IMR-90 (cell line): ENCODE data around the gene TALDO1. TPM values are rescaled to one million over a fixed set of nuclear protein-coding genes. Genes with fewer than 3 reads are reported as not detected.

Experiments
- ATAC-seq: fragments of 200-7000 bp; cut with Tn5 transposase; 2 replicates; pipeline ENCODE4 v1.9.1; 2020; ENCODE audit warnings: low read depth, mild to moderate bottlenecking, moderate library complexity
- BruUV-seq: library from RNA; stranded (reverse); fragments of 400-500 nt; replicated peaks from 2 replicates; lab custom pipeline; 2021; lab: Mats Ljungman, UMichigan
- CTCF ChIA-PET: fragments of 300-600 bp; formaldehyde crosslinking; extraction: SDS; loops from one replicate; lab custom pipeline; 2021; ENCODE audit warnings: antibody characterized with exemption; lab: Yijun Ruan, JAX
- POLR2A ChIA-PET: fragments of 300-600 bp; sonication (Branson Sonifier 250); formaldehyde crosslinking; loops from one replicate; lab custom pipeline; 2022; ENCODE audit warnings: antibody characterized with exemption; ENCODE audit not compliant: unreplicated experiment; lab: Charles Lee
- DNase-seq: peaks from one replicate; pipeline ENCODE4 v3.0.0; 2013
- H2AFZ ChIP-seq: replicated peaks from 2 replicates; pipeline ENCODE3; 2013; ENCODE audit warnings: low read length, mild to moderate bottlenecking; ENCODE audit not compliant: poor library complexity
- H2AK5ac ChIP-seq: 2 replicates; pipeline ENCODE4 v1.6.1; 2013; ENCODE audit warnings: low read depth, low read length, inconsistent platforms
- H2AK9ac ChIP-seq: replicated peaks from 2 replicates; pipeline ENCODE3; 2013; ENCODE audit warnings: mild to moderate bottlenecking, low read depth, low read length, moderate library complexity; ENCODE audit not compliant: poor library complexity
- H2BK120ac ChIP-seq: 2 replicates; pipeline ENCODE4 v1.6.1; 2013; ENCODE audit warnings: low read depth, low read length, inconsistent platforms
- H2BK15ac ChIP-seq: 3 replicates; pipeline ENCODE4 v1.6.1; 2013; ENCODE audit warnings: low read depth, low read length, inconsistent platforms
- H2BK20ac ChIP-seq: 2 replicates; pipeline ENCODE4 v1.6.1; 2013; ENCODE audit warnings: low read depth, mild to moderate bottlenecking, inconsistent platforms, low read length, moderate library complexity
- H2BK5ac ChIP-seq: 2 replicates; pipeline ENCODE4 v1.6.1; 2013; ENCODE audit warnings: mild to moderate bottlenecking, low read depth, low read length, inconsistent platforms; ENCODE audit not compliant: poor library complexity, severe bottlenecking
- H3K14ac ChIP-seq: replicated peaks from 2 replicates; pipeline ENCODE4 v1.6.1; 2013; ENCODE audit warnings: low read depth, low read length, inconsistent platforms
- H3K18ac ChIP-seq: 2 replicates; pipeline ENCODE4 v1.6.1; 2013; ENCODE audit warnings: low read depth, low read length, control low read depth
- H3K23ac ChIP-seq: 2 replicates; pipeline ENCODE4 v1.6.1; 2013; ENCODE audit warnings: low read depth, low read length, inconsistent platforms
- H3K27ac ChIP-seq: 2 replicates; pipeline ENCODE4 v1.5.1; 2013; ENCODE audit warnings: mild to moderate bottlenecking, control low read depth, low read length; ENCODE audit not compliant: insufficient read depth
- H3K27me3 ChIP-seq: 2 replicates; pipeline ENCODE4 v1.6.1; 2013; ENCODE audit warnings: low read length; ENCODE audit not compliant: control insufficient read depth, insufficient read depth
- H3K36me3 ChIP-seq: 2 replicates; pipeline ENCODE4 v1.6.1; 2013; ENCODE audit warnings: low read length, mixed read lengths; ENCODE audit not compliant: control insufficient read depth, insufficient read depth
- H3K4ac ChIP-seq: 2 replicates; pipeline ENCODE4 v1.6.1; 2013; ENCODE audit warnings: low read depth, low read length, inconsistent platforms
- H3K4me1 ChIP-seq: 2 replicates; pipeline ENCODE4 v1.6.1; 2013; ENCODE audit warnings: low read length, mixed read lengths; ENCODE audit not compliant: control insufficient read depth, insufficient read depth
- H3K4me2 ChIP-seq: 2 replicates; pipeline ENCODE4 v1.6.1; 2013; ENCODE audit warnings: low read depth, mild to moderate bottlenecking, control low read depth, low read length, moderate library complexity
- H3K4me3 ChIP-seq: 2 replicates; pipeline ENCODE4 v1.5.1; 2013; ENCODE audit warnings: low read depth, mild to moderate bottlenecking, control low read depth, low read length, moderate library complexity; ENCODE audit not compliant: insufficient read depth
- H3K56ac ChIP-seq: 2 replicates; pipeline ENCODE4 v1.6.1; 2013; ENCODE audit warnings: low read length, inconsistent platforms; ENCODE audit not compliant: insufficient read depth; ENCODE audit errors: extremely low read depth
- H3K79me1 ChIP-seq, 2 experiments: 2 replicates each; pipeline ENCODE4 v1.6.1; 2013; ENCODE audit warnings: low read length in 2 of 2, inconsistent platforms in 1 of 2, low read depth in 1 of 2
- H3K9ac ChIP-seq: 2 replicates; pipeline ENCODE4 v1.6.1; 2013; ENCODE audit warnings: low read depth, low read length, control low read depth
- H3K9me1 ChIP-seq: 2 replicates; pipeline ENCODE4 v1.6.1; 2013; ENCODE audit warnings: low read length, inconsistent platforms; ENCODE audit not compliant: insufficient read depth
- H3K9me3 ChIP-seq: 2 replicates; pipeline ENCODE4 v1.6.1; 2013; ENCODE audit warnings: low read length; ENCODE audit not compliant: control insufficient read depth, insufficient read depth
- H4K20me1 ChIP-seq: 2 replicates; pipeline ENCODE4 v1.6.1; 2013; ENCODE audit warnings: low read length, inconsistent platforms; ENCODE audit not compliant: insufficient read depth
- H4K5ac ChIP-seq: 2 replicates; pipeline ENCODE4 v1.6.1; 2013; ENCODE audit warnings: mild to moderate bottlenecking, low read depth, low read length, control low read depth
- H4K8ac ChIP-seq, 2 experiments: 2 replicates each; pipeline ENCODE4 v1.6.1; 2013; ENCODE audit warnings: low read depth in 2 of 2, low read length in 2 of 2, control low read depth in 1 of 2, inconsistent platforms in 1 of 2
- H4K91ac ChIP-seq: 2 replicates; pipeline ENCODE4 v1.6.1; 2013; ENCODE audit warnings: low read depth, low read length, inconsistent platforms; ENCODE audit not compliant: insufficient read depth
- CEBPB ChIP-seq: IDR thresholded peaks from 2 replicates; pipeline ENCODE4 v1.6.1; 2012; ENCODE audit warnings: low read depth, low read length, improper control_type of control experiment
- POLR2A ChIP-seq: IDR thresholded peaks from 2 replicates; pipeline ENCODE4 v1.6.1; 2012; ENCODE audit warnings: mild to moderate bottlenecking, low read depth, low read length
- USF2 ChIP-seq: fragments of 150-350 bp; IDR thresholded peaks from 2 replicates; pipeline ENCODE4 v1.6.1; 2017; ENCODE audit warnings: mild to moderate bottlenecking, antibody characterized with exemption, low read length, low read depth
- WGBS, 2 experiments: methylation state at CpG; one replicate each; pipeline versions ENCODE4 v1.1.5 to v1.1.7; 2013; ENCODE audit warnings: missing lambda C conversion rate in 2 of 2; ENCODE audit not compliant: insufficient read length in 1 of 2; ENCODE audit errors: extremely low coverage in 2 of 2; 5-methylcytosine and 5-hydroxymethylcytosine counted together
- dilution Hi-C: fragments of 300-500 bp; cut with HindIII; formaldehyde crosslinking; loops from one replicate; pipeline ENCODE4 v1.14.3; 2018; ENCODE audit warnings: low sequenced_read_pairs; ENCODE audit not compliant: unreplicated experiment
- in situ Hi-C: fragments of 300-500 bp; cut with MboI; formaldehyde crosslinking; loops from 3 replicates; pipeline ENCODE4 v1.14.3; 2019; ENCODE audit warnings: low sequenced_read_pairs, inconsistent platforms, mixed read lengths
- intact Hi-C: fragments of 100-400 bp; cut with micrococcal nuclease; formaldehyde crosslinking; loops from 2 replicates; pipeline ENCODE4 v1.10.0; 2022
- microRNA-seq, 2 experiments: library from miRNA; stranded (forward) in 1 of 2; unstranded in 1 of 2; fragments of 10-50 nt in 1 of 2; fragments of <30 nt in 1 of 2; gene quantifications in 1 of 2; microRNA quantifications in 1 of 2; one replicate each; pipeline versions ENCODE3 to v1.1.0; 2013 to 2020; ENCODE audit not compliant: insufficient read depth in 1 of 2, insufficient read length in 1 of 2, unreplicated experiment in 1 of 2
- polyA plus RNA-seq, 3 experiments: library from polyadenylated mRNA; depleted of rRNA; stranded (reverse); fragments of >200 nt; gene quantifications; 2 replicates each; pipeline ENCODE4 v1.2.3, GENCODE V29; 2012; ENCODE audit warnings: low replicate concordance in 1 of 3
- small RNA-seq, 5 experiments: library from RNA; depleted of rRNA; stranded (forward); fragments of <200 nt; gene quantifications; one replicate each; pipeline ENCODE3, GENCODE V24; 2012
- total RNA-seq: library from RNA; depleted of rRNA; stranded (reverse); fragments of >200 nt; gene quantifications from 2 replicates; pipeline ENCODE4 v1.2.3, GENCODE V29; 2012; rRNA removed

TALDO1 gene
- total and polyA plus RNA-seq, 2 of the 4 experiments (the other 2 are of a cell fraction) = 147 to 210 TPM

GRCh38 chr11:813456-814096 is 66.3 kb downstream of the TALDO1 start:
- Histone ChIP-seq H2AK5ac (no peak overlapping the region), H3K23ac (no peak overlapping the region), H3K36me3 (peaks cover 30% of the 10 kb centered on the region), H3K9ac (no peak overlapping the region), H2BK15ac (no peak overlapping the region), H2AFZ (peak overlapping the region; percentile 49), H2BK5ac (no peak overlapping the region), H3K27ac (no peak overlapping the region), H2BK20ac (no peak overlapping the region), H3K9me3 (no peaks in the 10 kb centered on the region), H3K56ac (no peak overlapping the region), H3K27me3 (no peaks in the 10 kb centered on the region), H3K4me2 (no peak overlapping the region), H4K20me1 (peaks cover 38% of the 10 kb centered on the region), H4K91ac (no peak overlapping the region), H3K4ac (no peak overlapping the region), H3K9me1 (no peaks in the 10 kb centered on the region), H3K79me1 (peaks cover 25 to 44% of the 10 kb centered on the region in 2 experiments), H2BK120ac (no peak overlapping the region), H3K4me1 (peaks cover 7% of the 10 kb centered on the region), H2AK9ac (no peak overlapping the region), H3K14ac (no peak overlapping the region), H3K18ac (no peak overlapping the region), H3K4me3 (no peak overlapping the region), H4K5ac (no peak overlapping the region), H4K8ac (no peak overlapping the region)
- ChIA-PET CTCF (no interaction called here), POLR2A (no interaction called here)
- DNase-seq (no peak), ATAC-seq (no peak)
- dilution Hi-C loops (no loop called here), intact Hi-C loops (no loop called here), in situ Hi-C loops (no loop called here)
- WGBS, 2 experiments = 70% methylated on average over 2 of the region's 9 CpGs; no CpG with 5 or more reads in 1 of the 2 experiments
- no TSS peak for BruUV-seq
- TF ChIP-seq CEBPB (no peak), USF2 (no peak), POLR2A (peak; percentile 59)

Small RNAs within 50 kb of the gene (microRNA-seq; reads per million reads assigned to microRNA genes)
- not detected for gene SNORA52 (ENCODE audit: insufficient read depth, insufficient read length)

Small RNAs within 50 kb of the gene (small RNA-seq; reads per million reads assigned to genes)
- 0 reads per million in 5 experiments for gene SNORA52

Other genes starting within 250 kb of the TALDO1 start
- gene RNH1, start 240.2 kb upstream of the TALDO1 start, total RNA-seq = 138 and 143 TPM in 2 replicates
- gene RNH1, start 240.2 kb upstream of the TALDO1 start, polyA plus RNA-seq (2012; rRNA removed) = 238 and 247 TPM in 2 replicates
- 99.4 and 108 TPM in 2 replicates for gene HRAS, start 211.9 kb upstream of the TALDO1 start, total RNA-seq
- 123 and 154 TPM in 2 replicates for gene HRAS, start 211.9 kb upstream of the TALDO1 start, polyA plus RNA-seq (2012; rRNA removed)
- gene LRRC56, start 209.9 kb upstream of the TALDO1 start, total RNA-seq = 0.28 and 0.36 TPM in 2 replicates
- 1.3 and 1.7 TPM in 2 replicates for gene LRRC56, start 209.9 kb upstream of the TALDO1 start, polyA plus RNA-seq (2012; rRNA removed)
- gene LMNTD2, start 186.7 kb upstream of the TALDO1 start, total RNA-seq = 0.18 and 0.28 TPM in 2 replicates
- 1.3 and 2.5 TPM in 2 replicates for gene LMNTD2, start 186.7 kb upstream of the TALDO1 start, polyA plus RNA-seq (2012; rRNA removed)
- 6.8 and 6.9 TPM in 2 replicates for gene RASSF7, start 186.5 kb upstream of the TALDO1 start, total RNA-seq
- 18.5 and 24.2 TPM in 2 replicates for gene RASSF7, start 186.5 kb upstream of the TALDO1 start, polyA plus RNA-seq (2012; rRNA removed)
- gene PHRF1, start 171.0 kb upstream of the TALDO1 start, total RNA-seq = 10.9 and 12.2 TPM in 2 replicates
- 17.5 and 23.0 TPM in 2 replicates for gene PHRF1, start 171.0 kb upstream of the TALDO1 start, polyA plus RNA-seq (2012; rRNA removed)
- gene IRF7, start 131.5 kb upstream of the TALDO1 start, total RNA-seq = 1.4 and 1.6 TPM in 2 replicates
- gene IRF7, start 131.5 kb upstream of the TALDO1 start, polyA plus RNA-seq (2012; rRNA removed) = 4.5 and 5.8 TPM in 2 replicates
- gene CDHR5, start 122.5 kb upstream of the TALDO1 start, total RNA-seq = not detected in 2 replicates
- gene CDHR5, start 122.5 kb upstream of the TALDO1 start, polyA plus RNA-seq (2012; rRNA removed) = not detected in 2 replicates
- not detected in 2 replicates for gene SCT, start 120.3 kb upstream of the TALDO1 start, total RNA-seq
- gene SCT, start 120.3 kb upstream of the TALDO1 start, polyA plus RNA-seq (2012; rRNA removed) = not detected in 2 replicates
- gene DRD4, start 110.2 kb upstream of the TALDO1 start, total RNA-seq = not detected in 2 replicates
- gene DRD4, start 110.2 kb upstream of the TALDO1 start, polyA plus RNA-seq (2012; rRNA removed) = not detected in 2 replicates
- gene DEAF1, start 52.2 kb upstream of the TALDO1 start, total RNA-seq = 21.7 and 22.9 TPM in 2 replicates
- 31.6 and 35.8 TPM in 2 replicates for gene DEAF1, start 52.2 kb upstream of the TALDO1 start, polyA plus RNA-seq (2012; rRNA removed)
- gene TMEM80, start 51.6 kb upstream of the TALDO1 start, total RNA-seq = 5.0 and 5.6 TPM in 2 replicates
- gene TMEM80, start 51.6 kb upstream of the TALDO1 start, polyA plus RNA-seq (2012; rRNA removed) = 21.2 and 21.7 TPM in 2 replicates
- gene EPS8L2, start 41.2 kb upstream of the TALDO1 start, total RNA-seq = 12.2 and 17.2 TPM in 2 replicates
- gene EPS8L2, start 41.2 kb upstream of the TALDO1 start, polyA plus RNA-seq (2012; rRNA removed) = 38.7 and 39.4 TPM in 2 replicates
- 3.0 and 4.2 TPM in 2 replicates for gene GATD1, start 30.0 kb downstream of the TALDO1 start, total RNA-seq
- gene GATD1, start 30.0 kb downstream of the TALDO1 start, polyA plus RNA-seq (2012; rRNA removed) = 48.1 and 52.5 TPM in 2 replicates
- 0.83 and 0.90 TPM in 2 replicates for gene CEND1, start 42.6 kb downstream of the TALDO1 start, total RNA-seq
- 4.0 and 5.0 TPM in 2 replicates for gene CEND1, start 42.6 kb downstream of the TALDO1 start, polyA plus RNA-seq (2012; rRNA removed)
- gene SLC25A22, start 50.8 kb downstream of the TALDO1 start, total RNA-seq = 7.2 and 8.2 TPM in 2 replicates
- gene SLC25A22, start 50.8 kb downstream of the TALDO1 start, polyA plus RNA-seq (2012; rRNA removed) = 41.3 and 48.8 TPM in 2 replicates
- 0.56 and 1.3 TPM in 2 replicates for gene PIDD1, start 57.8 kb downstream of the TALDO1 start, total RNA-seq
- 16.4 and 20.3 TPM in 2 replicates for gene PIDD1, start 57.8 kb downstream of the TALDO1 start, polyA plus RNA-seq (2012; rRNA removed)
- 59.9 and 95.0 TPM in 2 replicates for gene RPLP2, start 62.5 kb downstream of the TALDO1 start, total RNA-seq
- gene RPLP2, start 62.5 kb downstream of the TALDO1 start, polyA plus RNA-seq (2012; rRNA removed) = 1,851 and 1,897 TPM in 2 replicates
- gene PNPLA2, start 71.5 kb downstream of the TALDO1 start, total RNA-seq = 7.0 and 7.2 TPM in 2 replicates
- gene PNPLA2, start 71.5 kb downstream of the TALDO1 start, polyA plus RNA-seq (2012; rRNA removed) = 94.3 and 109 TPM in 2 replicates
- 0.28 and 0.54 TPM in 2 replicates for gene CRACR2B, start 80.5 kb downstream of the TALDO1 start, total RNA-seq
- gene CRACR2B, start 80.5 kb downstream of the TALDO1 start, polyA plus RNA-seq (2012; rRNA removed) = 2.5 and 3.2 TPM in 2 replicates
- gene CD151, start 85.5 kb downstream of the TALDO1 start, total RNA-seq = 789 and 1,150 TPM in 2 replicates
- 1,267 and 1,435 TPM in 2 replicates for gene CD151, start 85.5 kb downstream of the TALDO1 start, polyA plus RNA-seq (2012; rRNA removed)
- gene POLR2L, start 95.1 kb downstream of the TALDO1 start, total RNA-seq = 44.4 and 123 TPM in 2 replicates
- 416 and 907 TPM in 2 replicates for gene POLR2L, start 95.1 kb downstream of the TALDO1 start, polyA plus RNA-seq (2012; rRNA removed)
- 143 and 161 TPM in 2 replicates for gene TSPAN4, start 95.4 kb downstream of the TALDO1 start, total RNA-seq
- gene TSPAN4, start 95.4 kb downstream of the TALDO1 start, polyA plus RNA-seq (2012; rRNA removed) = 293 and 327 TPM in 2 replicates
- 30.3 and 34.2 TPM in 2 replicates for gene CHID1, start 163.3 kb downstream of the TALDO1 start, total RNA-seq
- gene CHID1, start 163.3 kb downstream of the TALDO1 start, polyA plus RNA-seq (2012; rRNA removed) = 121 and 140 TPM in 2 replicates
- gene AP2A2, start 178.4 kb downstream of the TALDO1 start, total RNA-seq = 19.9 and 20.3 TPM in 2 replicates
- gene AP2A2, start 178.4 kb downstream of the TALDO1 start, polyA plus RNA-seq (2012; rRNA removed) = 49.0 and 53.6 TPM in 2 replicates